ENCODE data around the gene PI3. TPM values are rescaled to one million over a fixed set of nuclear protein-coding genes. Genes with fewer than 3 reads are reported as not detected.

Gene PI3
- total RNA-seq (4.8 and 5.7 TPM in 2 replicates), polyA plus RNA-seq (19.8 and 28.9 TPM in 2 replicates)

GRCh38 chr20:45174434-45175364 is at the start of gene PI3:
PI3 (plus strand) TSS chr20:45174902; CDS start chr20:45174923, 21 bp downstream.
- Histone ChIP-seq H3K27me3 (no peaks in the 10 kb centered on the region), H3K9me3 (ENCODE audit: low read depth) (no peaks in the 10 kb centered on the region), H3K27ac (peak within 1 kb of the TSS; percentile 96), H3K4me2 (peak within 1 kb of the TSS; percentile 28), H3K36me3 (replicated peaks; ENCODE audit: insufficient read depth, low read depth) (no peaks in the 10 kb centered on the region), H2AFZ (no peak within 1 kb of the TSS), H4K20me1 (ENCODE audit: insufficient read depth, poor library complexity, severe bottlenecking) (no peaks in the 10 kb centered on the region), H3K9me2 (replicated peaks; ENCODE audit: insufficient read depth) (no peaks in the 10 kb centered on the region), H3K4me1 (ENCODE audit: insufficient read depth) (peaks cover 12% of the 10 kb centered on the region), H3K4me3 (no peak within 1 kb of the TSS), H3K79me2 (no peaks in the 10 kb centered on the region)
- TF ChIP-seq CTCF (IDR thresholded peaks at IDR 0.05; ENCODE audit: poor library complexity), result no peak
- DNase-seq (ENCODE audit: low spot score), result peak; percentile 72
- 77% methylated on average over 8 of the region's 8 CpGs for WGBS (ENCODE audit: low lambda C conversion rate, missing lambda C conversion rate)

- Histone ChIP-seq H3K4me1 (ENCODE audit: insufficient read depth) (no peaks in the 10 kb centered on the region), H3K9me3 (ENCODE audit: low read depth) (no peaks in the 10 kb centered on the region), H3K9me2 (replicated peaks; ENCODE audit: insufficient read depth) (no peaks in the 10 kb centered on the region), H3K36me3 (replicated peaks; ENCODE audit: insufficient read depth, low read depth) (no peaks in the 10 kb centered on the region), H3K79me2 (no peaks in the 10 kb centered on the region), H3K4me2 (no peak overlapping the region), H2AFZ (no peak overlapping the region), H3K27ac (no peak overlapping the region), H3K27me3 (peaks cover 11% of the 10 kb centered on the region), H3K4me3 (no peak overlapping the region), H4K20me1 (ENCODE audit: insufficient read depth, poor library complexity, severe bottlenecking) (no peaks in the 10 kb centered on the region)
- no peak for DNase-seq (ENCODE audit: low spot score)
- no peak for TF ChIP-seq CTCF (IDR thresholded peaks at IDR 0.05; ENCODE audit: poor library complexity)
- TF ChIP-seq EZH2phosphoT487 (IDR thresholded peaks at IDR 0.05; ENCODE audit: low read depth, severe bottlenecking, unreplicated experiment), result no peak
- TF ChIP-seq EZH2 (IDR thresholded peaks at IDR 0.05; ENCODE audit: borderline replicate concordance), result no peak
- WGBS (ENCODE audit: low lambda C conversion rate, missing lambda C conversion rate), result 60% methylated on average over 2 of the region's 2 CpGs
Observed at GRCh38 chr20:45128099-45128498, 46.6 kb upstream of the PI3 start.

GRCh38 chr20:45136911-45137310 is 37.8 kb upstream of the PI3 start:
- Histone ChIP-seq H3K36me3 (replicated peaks; ENCODE audit: insufficient read depth, low read depth) (no peaks in the 10 kb centered on the region), H3K9me3 (ENCODE audit: low read depth) (no peaks in the 10 kb centered on the region), H3K27me3 (no peaks in the 10 kb centered on the region), H3K9me2 (replicated peaks; ENCODE audit: insufficient read depth) (peaks cover 5% of the 10 kb centered on the region), H3K79me2 (no peaks in the 10 kb centered on the region), H3K4me2 (no peak overlapping the region), H2AFZ (no peak overlapping the region), H3K4me3 (no peak overlapping the region), H3K4me1 (ENCODE audit: insufficient read depth) (no peaks in the 10 kb centered on the region), H3K27ac (no peak overlapping the region), H4K20me1 (ENCODE audit: insufficient read depth, poor library complexity, severe bottlenecking) (no peaks in the 10 kb centered on the region)
- no peak for DNase-seq (ENCODE audit: low spot score)
- no peak for TF ChIP-seq EZH2 (IDR thresholded peaks at IDR 0.05; ENCODE audit: borderline replicate concordance)
- no peak for TF ChIP-seq CTCF (IDR thresholded peaks at IDR 0.05; ENCODE audit: poor library complexity)
- TF ChIP-seq EZH2phosphoT487 (IDR thresholded peaks at IDR 0.05; ENCODE audit: low read depth, severe bottlenecking, unreplicated experiment), result no peak
- WGBS (ENCODE audit: low lambda C conversion rate, missing lambda C conversion rate), result 45% methylated on average over 2 of the region's 2 CpGs
